ENCODE results near the gene KIRREL1. TPM values are rescaled to one million over a fixed set of nuclear protein-coding genes. Genes with fewer than 3 reads are reported as not detected.
A peak's percentile ranks its signal among the peaks of the same experiment; 100 is the strongest.
"Not testable (repeated sequence)": the region's sequence is repeated elsewhere in the genome, so short reads cannot be mapped to it uniquely, and the experiment has no call there.

The KIRREL1 gene
- total RNA-seq, 1 donor from 2014 or later, result 39.5 TPM

DNA sequence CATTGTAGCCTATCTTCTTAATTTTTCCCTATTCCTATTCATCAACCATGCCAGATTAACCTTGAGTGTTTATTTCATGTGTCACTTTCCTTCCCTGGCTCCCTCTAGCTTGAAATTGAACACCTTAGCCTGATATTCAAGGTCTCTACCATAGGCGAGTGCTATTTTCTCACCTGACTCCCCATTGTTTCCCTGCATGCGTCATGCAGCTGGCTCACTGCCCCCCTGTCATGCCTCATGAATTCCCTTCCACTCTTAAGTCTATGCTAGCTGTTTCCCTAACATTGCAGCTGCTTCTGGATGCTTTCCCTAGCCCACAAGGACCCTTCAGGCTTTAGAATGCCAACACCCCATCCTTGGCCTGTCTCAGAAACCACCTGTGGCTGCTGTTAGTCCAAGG lies 130.6 kb downstream of the KIRREL1 start:
- no peak overlapping the region for H3K9ac ChIP-seq
- H3K4me2 ChIP-seq, result no peak overlapping the region
- Mint-ChIP-seq H3K27me3 (ENCODE audit: insufficient read depth, low read depth) (peaks cover 8% of the 10 kb centered on the region), H3K36me3 (no peaks in the 10 kb centered on the region), H3K4me3 (no peak overlapping the region), H3K9me3 (no peaks in the 10 kb centered on the region), H3K4me1 (peaks cover 17% of the 10 kb centered on the region), H3K27ac (no peak overlapping the region)
- no peaks in the 10 kb centered on the region for H3K27me3 ChIP-seq
- no peaks in the 10 kb centered on the region for H3K36me3 ChIP-seq
- no peak overlapping the region for H2AFZ ChIP-seq (replicated peaks)
- peaks cover 30% of the 10 kb centered on the region for H3K4me1 ChIP-seq
- peaks cover 14% of the 10 kb centered on the region for H3F3A ChIP-seq (ENCODE audit: low read depth)
- DNase-seq (ENCODE audit: low spot score), result no peak
- no peaks in the 10 kb centered on the region for H3K79me2 ChIP-seq (ENCODE audit: low read depth)
- no peaks in the 10 kb centered on the region for H4K20me1 ChIP-seq (ENCODE audit: low read depth)
- no peak overlapping the region for H3K27ac ChIP-seq
- no peak overlapping the region for H3K4me3 ChIP-seq
- no peaks in the 10 kb centered on the region for H3K9me3 ChIP-seq (ENCODE audit: low read depth)
- TF ChIP-seq, protein P1, sequence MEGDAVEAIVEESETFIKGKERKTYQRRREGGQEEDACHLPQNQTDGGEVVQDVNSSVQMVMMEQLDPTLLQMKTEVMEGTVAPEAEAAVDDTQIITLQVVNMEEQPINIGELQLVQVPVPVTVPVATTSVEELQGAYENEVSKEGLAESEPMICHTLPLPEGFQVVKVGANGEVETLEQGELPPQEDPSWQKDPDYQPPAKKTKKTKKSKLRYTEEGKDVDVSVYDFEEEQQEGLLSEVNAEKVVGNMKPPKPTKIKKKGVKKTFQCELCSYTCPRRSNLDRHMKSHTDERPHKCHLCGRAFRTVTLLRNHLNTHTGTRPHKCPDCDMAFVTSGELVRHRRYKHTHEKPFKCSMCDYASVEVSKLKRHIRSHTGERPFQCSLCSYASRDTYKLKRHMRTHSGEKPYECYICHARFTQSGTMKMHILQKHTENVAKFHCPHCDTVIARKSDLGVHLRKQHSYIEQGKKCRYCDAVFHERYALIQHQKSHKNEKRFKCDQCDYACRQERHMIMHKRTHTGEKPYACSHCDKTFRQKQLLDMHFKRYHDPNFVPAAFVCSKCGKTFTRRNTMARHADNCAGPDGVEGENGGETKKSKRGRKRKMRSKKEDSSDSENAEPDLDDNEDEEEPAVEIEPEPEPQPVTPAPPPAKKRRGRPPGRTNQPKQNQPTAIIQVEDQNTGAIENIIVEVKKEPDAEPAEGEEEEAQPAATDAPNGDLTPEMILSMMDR (IDR thresholded peaks at IDR 0.05), result no peak
- no peak for TF ChIP-seq EZH2phosphoT487 (IDR thresholded peaks at IDR 0.05)
- no peak for TF ChIP-seq EZH2 (IDR thresholded peaks at IDR 0.05)

- Histone ChIP-seq H3K27me3 (no peaks in the 10 kb centered on the region), H3F3A (ENCODE audit: low read depth) (peaks cover 11% of the 10 kb centered on the region), H3K9me3 (ENCODE audit: low read depth) (no peaks in the 10 kb centered on the region), H3K9ac (no peak overlapping the region), H2AFZ (replicated peaks) (no peak overlapping the region), H3K79me2 (ENCODE audit: low read depth) (no peaks in the 10 kb centered on the region), H3K27ac (no peak overlapping the region), H4K20me1 (ENCODE audit: low read depth) (no peaks in the 10 kb centered on the region), H3K4me1 (peaks cover 21% of the 10 kb centered on the region), H3K4me3 (no peak overlapping the region), H3K36me3 (no peaks in the 10 kb centered on the region), H3K4me2 (no peak overlapping the region)
- H3K9me3 Mint-ChIP-seq, result no peaks in the 10 kb centered on the region
- peaks cover 15% of the 10 kb centered on the region for H3K4me1 Mint-ChIP-seq
- TF ChIP-seq, protein P1 (IDR thresholded peaks at IDR 0.05), result peak; percentile 97
- TF ChIP-seq EZH2phosphoT487 (IDR thresholded peaks at IDR 0.05), result no peak
- H3K27ac Mint-ChIP-seq, result peak overlapping the region; percentile 18
- peak; percentile 98 for DNase-seq (ENCODE audit: low spot score)
- H3K36me3 Mint-ChIP-seq, result no peaks in the 10 kb centered on the region
- H3K4me3 Mint-ChIP-seq, result no peak overlapping the region
- peaks cover 8% of the 10 kb centered on the region for H3K27me3 Mint-ChIP-seq (ENCODE audit: insufficient read depth, low read depth)
Observed at GRCh38 chr1:158124999-158125398, 131.6 kb downstream of the KIRREL1 start.

DNA sequence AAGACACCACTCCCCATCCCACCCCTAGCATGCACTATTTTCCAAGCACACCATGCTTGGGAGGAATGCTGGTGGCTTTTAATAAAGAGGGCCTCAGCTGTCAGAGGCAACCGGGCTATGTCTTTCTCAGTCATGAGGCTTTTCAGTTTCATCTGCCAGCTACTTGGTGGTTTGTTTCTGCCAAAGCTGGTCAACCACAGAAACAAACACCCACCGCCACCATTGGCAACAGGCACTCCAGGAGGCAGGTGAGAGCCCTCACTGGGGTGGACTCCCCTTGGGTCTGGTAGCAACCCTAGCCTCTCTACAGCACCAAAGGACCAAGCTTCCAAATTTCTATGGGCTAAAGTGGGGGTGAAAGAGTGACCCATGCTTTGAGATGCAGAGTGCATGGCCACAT lies 133.0 kb downstream of the KIRREL1 start:
- no peaks in the 10 kb centered on the region for H3K9me3 Mint-ChIP-seq
- Histone ChIP-seq H3K4me3 (no peak overlapping the region), H3K27ac (no peak overlapping the region), H3K36me3 (no peaks in the 10 kb centered on the region), H3K9ac (no peak overlapping the region), H3K9me3 (ENCODE audit: low read depth) (no peaks in the 10 kb centered on the region), H3K79me2 (ENCODE audit: low read depth) (no peaks in the 10 kb centered on the region), H3K4me2 (no peak overlapping the region), H4K20me1 (ENCODE audit: low read depth) (no peaks in the 10 kb centered on the region), H3K27me3 (no peaks in the 10 kb centered on the region), H2AFZ (replicated peaks) (no peak overlapping the region), H3K4me1 (peaks cover 6% of the 10 kb centered on the region), H3F3A (ENCODE audit: low read depth) (no peaks in the 10 kb centered on the region)
- H3K4me3 Mint-ChIP-seq, result no peak overlapping the region
- H3K27ac Mint-ChIP-seq, result no peak overlapping the region
- peaks cover 5% of the 10 kb centered on the region for H3K4me1 Mint-ChIP-seq
- TF ChIP-seq, protein P1 (IDR thresholded peaks at IDR 0.05), result no peak
- TF ChIP-seq EZH2phosphoT487 (IDR thresholded peaks at IDR 0.05), result no peak
- TF ChIP-seq EZH2 (IDR thresholded peaks at IDR 0.05), result no peak
- H3K27me3 Mint-ChIP-seq (ENCODE audit: insufficient read depth, low read depth), result peaks cover 8% of the 10 kb centered on the region
- H3K36me3 Mint-ChIP-seq, result no peaks in the 10 kb centered on the region
- DNase-seq (ENCODE audit: low spot score), result no peak

DNA sequence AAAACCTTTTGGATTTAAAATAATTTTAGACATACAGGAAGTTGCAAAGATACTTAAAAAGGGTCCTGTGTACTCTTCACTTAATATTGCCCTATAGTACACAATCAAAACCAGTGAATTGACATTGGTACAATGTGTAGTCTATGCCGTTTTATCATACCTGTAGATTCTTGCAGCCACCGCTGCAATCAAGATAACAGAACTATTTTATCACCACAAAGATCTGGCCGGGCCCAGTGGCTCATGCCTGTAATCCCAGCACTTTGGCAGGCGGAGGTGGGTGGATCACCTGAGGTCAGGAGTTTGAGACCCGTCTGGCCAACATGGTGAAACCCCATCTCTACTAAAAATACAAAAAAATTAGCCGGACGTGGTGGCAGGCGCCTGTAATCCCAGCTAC lies 135.1 kb downstream of the KIRREL1 start:
- H4K20me1 ChIP-seq (ENCODE audit: low read depth); H3K79me2 ChIP-seq (ENCODE audit: low read depth); H2AFZ ChIP-seq (replicated peaks); H3K27me3 Mint-ChIP-seq (ENCODE audit: insufficient read depth, low read depth); H3K27ac ChIP-seq; H3K4me3 Mint-ChIP-seq; H3K9me3 Mint-ChIP-seq; H3K27me3 ChIP-seq; H3K9ac ChIP-seq; H3K36me3 Mint-ChIP-seq; H3K4me1 ChIP-seq; H3K36me3 ChIP-seq; H3K27ac Mint-ChIP-seq; H3K4me1 Mint-ChIP-seq; H3K4me3 ChIP-seq; H3K4me2 ChIP-seq; H3K9me3 ChIP-seq (ENCODE audit: low read depth); DNase-seq (ENCODE audit: low spot score); H3F3A ChIP-seq (ENCODE audit: low read depth): not testable (repeated sequence)

All from neural progenitor cell (in vitro differentiated cells).